ENCODE data around the gene ERI3.

The ERI3 gene

GRCh38 chr1:44332505-44332904 lies 22.6 kb downstream of the ERI3 start:
- DNase-seq = no peak
- ATAC-seq = no peak
- no peak overlapping the region for H3K4me3 Mint-ChIP-seq
- no peaks in the 10 kb centered on the region for H3K9me3 Mint-ChIP-seq
- no peak overlapping the region for H3K27ac Mint-ChIP-seq
- no peaks in the 10 kb centered on the region for H3K27me3 Mint-ChIP-seq
- H3K4me1 Mint-ChIP-seq = peaks cover 6% of the 10 kb centered on the region

GRCh38 chr1:44330935-44331334 lies 24.1 kb downstream of the ERI3 start:
- Mint-ChIP-seq H3K4me1 (peaks cover 6% of the 10 kb centered on the region), H3K4me3 (no peak overlapping the region), H3K27ac (no peak overlapping the region), H3K27me3 (no peaks in the 10 kb centered on the region), H3K9me3 (no peaks in the 10 kb centered on the region)
- no peak for ATAC-seq
- DNase-seq = no peak

DNA sequence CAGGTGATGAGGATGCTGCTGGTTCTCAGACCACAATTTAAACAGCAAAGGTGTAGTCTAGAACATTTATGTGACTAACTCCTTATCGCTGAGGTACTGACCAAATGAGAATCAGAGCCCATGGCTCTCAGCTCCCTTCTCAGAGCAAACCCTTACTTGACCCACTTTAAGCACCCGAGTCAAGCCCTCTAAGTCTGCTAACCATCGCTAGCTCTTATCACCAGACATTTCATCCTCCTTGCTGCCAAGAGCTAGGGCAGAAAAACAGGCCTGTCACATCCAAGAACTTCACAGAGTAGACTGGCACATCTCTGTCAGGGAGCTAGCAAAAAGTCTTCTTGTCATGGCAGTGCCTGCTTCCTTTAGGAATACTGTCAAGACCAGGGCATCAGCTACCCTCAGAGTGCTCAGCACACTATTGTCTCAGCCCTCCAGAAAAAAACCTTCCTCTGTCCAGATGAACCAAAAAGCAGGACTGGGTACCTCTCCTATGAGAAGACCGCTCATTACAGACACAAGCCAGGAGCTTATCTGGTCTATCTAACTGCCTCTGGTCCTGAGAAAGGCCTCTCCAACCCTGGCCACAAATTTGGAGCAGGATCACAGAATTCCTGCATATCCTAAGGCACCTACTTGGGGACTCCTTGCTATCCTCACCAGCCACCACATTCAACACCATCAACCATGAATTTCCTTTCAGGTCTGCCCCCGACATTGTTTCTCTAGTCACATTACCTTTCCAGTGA lies 26.2 kb downstream of the ERI3 start:
- H3K4me1 Mint-ChIP-seq = peaks cover 6% of the 10 kb centered on the region
- no peaks in the 10 kb centered on the region for H3K27me3 Mint-ChIP-seq
- H3K27ac Mint-ChIP-seq = no peak overlapping the region
- H3K9me3 Mint-ChIP-seq = no peaks in the 10 kb centered on the region
- ATAC-seq (no peak), DNase-seq (no peak)
- H3K4me3 Mint-ChIP-seq = no peak overlapping the region

GRCh38 chr1:44327679-44328491 lies 27.2 kb downstream of the ERI3 start:
- Mint-ChIP-seq H3K4me3 (no peak overlapping the region), H3K27me3 (no peaks in the 10 kb centered on the region), H3K27ac (peak overlapping the region in 1 of 2 donors; percentile 80), H3K4me1 (peaks cover 6% of the 10 kb centered on the region), H3K9me3 (no peaks in the 10 kb centered on the region)
- DNase-seq (no peak), ATAC-seq (no peak)

GRCh38 chr1:44326821-44327465 lies 28.1 kb downstream of the ERI3 start:
- no peaks in the 10 kb centered on the region for H3K9me3 Mint-ChIP-seq
- no peak overlapping the region for H3K4me3 Mint-ChIP-seq
- H3K27ac Mint-ChIP-seq = peak overlapping the region in 1 of 2 donors; percentile 60
- no peaks in the 10 kb centered on the region for H3K27me3 Mint-ChIP-seq
- DNase-seq (no peak), ATAC-seq (no peak)
- peaks cover 6% of the 10 kb centered on the region for H3K4me1 Mint-ChIP-seq

- no peak for DNase-seq
- Mint-ChIP-seq H3K27ac (no peak overlapping the region), H3K4me3 (no peak overlapping the region), H3K27me3 (no peaks in the 10 kb centered on the region), H3K4me1 (peaks cover 2% of the 10 kb centered on the region), H3K9me3 (no peaks in the 10 kb centered on the region)
- ATAC-seq = no peak
These were observed 28.9 kb downstream of the ERI3 start for GRCh38 chr1:44326024-44326701.

GRCh38 chr1:44323947-44324346 lies 31.1 kb downstream of the ERI3 start:
- Mint-ChIP-seq H3K27me3 (no peaks in the 10 kb centered on the region), H3K9me3 (no peaks in the 10 kb centered on the region), H3K27ac (no peak overlapping the region), H3K4me1 (peaks cover 2% of the 10 kb centered on the region), H3K4me3 (no peak overlapping the region)
- no peak for DNase-seq
- no peak for ATAC-seq

DNA sequence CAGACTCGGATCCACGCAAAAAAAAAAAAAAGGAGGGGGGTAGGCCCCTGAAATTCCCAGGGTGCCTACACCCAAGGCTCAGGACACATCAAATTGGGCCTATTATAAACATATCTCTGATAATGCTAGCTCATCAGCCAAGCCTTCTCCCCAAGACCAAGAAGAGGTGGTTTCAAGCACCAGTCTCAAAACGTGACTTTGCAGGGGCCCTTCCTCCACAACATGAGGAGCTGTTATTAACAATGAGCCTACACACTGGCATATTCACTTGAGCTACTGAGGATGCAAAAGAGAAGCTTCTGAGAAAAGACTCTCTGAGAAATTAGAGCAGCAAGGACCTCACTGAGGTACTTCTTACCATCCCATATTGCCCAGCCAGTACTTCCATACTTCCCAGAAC lies 32.7 kb downstream of the ERI3 start:
- H3K27me3 Mint-ChIP-seq = no peaks in the 10 kb centered on the region
- H3K4me1 Mint-ChIP-seq = peaks cover 12% of the 10 kb centered on the region
- H3K9me3 Mint-ChIP-seq = no peaks in the 10 kb centered on the region
- ATAC-seq (no peak), DNase-seq (no peak)
- H3K4me3 Mint-ChIP-seq = no peak overlapping the region
- no peak overlapping the region for H3K27ac Mint-ChIP-seq

GRCh38 chr1:44321466-44321865 lies 33.6 kb downstream of the ERI3 start:
- Mint-ChIP-seq H3K4me1 (peaks cover 12% of the 10 kb centered on the region), H3K27ac (no peak overlapping the region), H3K27me3 (no peaks in the 10 kb centered on the region), H3K4me3 (no peak overlapping the region), H3K9me3 (no peaks in the 10 kb centered on the region)
- no peak for DNase-seq
- no peak for ATAC-seq

DNA sequence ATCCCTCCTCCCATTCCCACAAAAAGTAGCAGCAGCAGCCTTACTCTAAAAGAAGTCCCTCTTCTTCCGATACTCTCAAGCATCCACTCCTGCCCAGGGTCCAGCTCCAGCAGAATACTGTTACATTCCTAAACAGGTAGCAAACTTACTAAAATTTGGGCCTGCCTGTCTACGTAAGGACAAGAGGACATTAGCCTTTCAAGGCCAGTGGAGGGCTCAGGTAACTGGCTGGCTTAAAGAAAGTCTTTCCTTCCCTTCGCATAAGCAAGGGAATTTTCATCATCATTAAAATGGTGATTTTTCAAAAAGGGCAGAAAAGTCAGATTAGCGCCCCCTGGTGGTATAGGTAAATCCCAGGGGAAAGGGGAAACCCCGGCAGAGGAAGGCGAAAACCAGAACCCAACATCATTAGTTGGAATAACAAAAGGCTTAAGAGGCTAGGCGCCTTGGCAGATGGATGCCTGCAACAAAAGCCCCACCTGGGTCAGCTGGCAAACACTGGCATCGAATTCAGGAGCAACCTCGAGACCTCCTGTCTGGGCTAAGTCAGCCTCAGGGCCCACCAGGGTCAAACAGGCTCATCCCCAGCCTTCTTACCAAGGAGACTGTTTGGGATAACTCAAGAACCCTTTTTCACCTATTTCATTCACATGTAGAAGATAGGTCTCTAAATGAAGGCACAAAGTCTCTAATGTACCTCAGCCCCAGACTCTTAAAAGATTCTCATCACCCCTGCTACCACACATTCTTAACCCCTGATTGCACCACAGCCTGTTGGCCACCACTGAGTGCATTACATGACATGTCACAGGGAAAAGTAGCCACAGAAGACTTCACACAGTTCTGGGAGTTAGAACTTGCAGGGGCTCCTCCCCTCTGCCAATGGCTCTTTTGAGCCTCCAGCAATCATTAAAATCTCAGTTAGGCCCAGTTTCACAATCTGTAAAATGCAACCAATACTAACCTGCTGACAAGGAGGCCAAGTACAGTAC lies 36.7 kb downstream of the ERI3 start:
- ATAC-seq (peak; percentile 48), DNase-seq (peak; percentile 37 to 47)
- H3K4me3 Mint-ChIP-seq = no peak overlapping the region
- no peaks in the 10 kb centered on the region for H3K27me3 Mint-ChIP-seq
- H3K4me1 Mint-ChIP-seq = peaks cover 12% of the 10 kb centered on the region
- no peaks in the 10 kb centered on the region for H3K9me3 Mint-ChIP-seq
- H3K27ac Mint-ChIP-seq = peak overlapping the region in 1 of 2 donors; percentile 8

DNA sequence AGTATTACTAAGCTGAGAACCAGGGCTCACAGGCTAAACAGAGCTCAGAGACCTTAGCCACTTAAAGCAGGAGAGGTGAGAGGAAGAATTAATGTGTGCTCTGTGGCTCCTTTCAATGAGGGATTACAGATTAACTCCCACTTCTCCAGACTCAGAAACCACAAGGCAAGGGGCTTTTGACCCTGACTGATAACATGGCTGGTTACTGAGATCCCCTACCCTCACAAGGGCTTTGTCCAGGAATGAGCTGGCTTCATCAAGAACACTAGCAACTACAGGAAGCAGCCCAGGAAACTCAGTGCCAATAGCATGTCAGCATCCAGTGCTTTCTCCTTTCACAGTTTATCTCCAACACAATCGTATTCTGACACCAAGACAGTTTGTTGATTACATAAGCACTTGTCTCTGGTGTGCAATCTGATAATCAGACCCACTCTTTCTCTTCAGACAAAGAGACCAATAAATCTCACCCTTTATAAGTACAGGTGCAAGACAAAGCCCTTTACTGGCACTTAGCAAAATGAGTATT lies 38.8 kb downstream of the ERI3 start:
- no peaks in the 10 kb centered on the region for H3K27me3 Mint-ChIP-seq
- DNase-seq = no peak
- no peak overlapping the region for H3K4me3 Mint-ChIP-seq
- no peaks in the 10 kb centered on the region for H3K9me3 Mint-ChIP-seq
- ATAC-seq = no peak
- H3K4me1 Mint-ChIP-seq = peaks cover 12% of the 10 kb centered on the region
- no peak overlapping the region for H3K27ac Mint-ChIP-seq

DNA sequence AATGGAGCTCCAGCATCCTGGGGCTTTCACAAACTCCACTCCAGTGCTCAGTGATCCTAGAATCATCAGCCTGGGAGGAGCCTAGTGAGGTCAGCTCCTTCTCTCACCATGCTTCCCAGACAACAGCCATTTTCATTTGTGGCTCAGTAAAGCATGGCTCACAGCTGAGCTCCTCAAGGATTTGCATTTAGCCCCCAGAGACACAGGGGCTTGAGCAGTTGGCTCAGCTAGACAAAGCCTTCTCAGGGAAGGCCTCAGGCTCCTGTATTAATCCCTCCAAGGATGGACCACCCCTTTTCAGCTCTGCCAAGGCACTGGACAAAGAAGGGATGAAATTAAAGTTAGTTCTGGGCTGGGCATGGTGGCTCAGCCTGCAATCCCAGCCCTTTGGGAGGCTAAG lies 39.5 kb downstream of the ERI3 start:
- H3K4me1 Mint-ChIP-seq = peaks cover 12% of the 10 kb centered on the region
- DNase-seq (no peak), ATAC-seq (no peak)
- H3K27ac Mint-ChIP-seq = no peak overlapping the region
- H3K4me3 Mint-ChIP-seq = no peak overlapping the region
- H3K9me3 Mint-ChIP-seq = no peaks in the 10 kb centered on the region
- no peaks in the 10 kb centered on the region for H3K27me3 Mint-ChIP-seq

DNA sequence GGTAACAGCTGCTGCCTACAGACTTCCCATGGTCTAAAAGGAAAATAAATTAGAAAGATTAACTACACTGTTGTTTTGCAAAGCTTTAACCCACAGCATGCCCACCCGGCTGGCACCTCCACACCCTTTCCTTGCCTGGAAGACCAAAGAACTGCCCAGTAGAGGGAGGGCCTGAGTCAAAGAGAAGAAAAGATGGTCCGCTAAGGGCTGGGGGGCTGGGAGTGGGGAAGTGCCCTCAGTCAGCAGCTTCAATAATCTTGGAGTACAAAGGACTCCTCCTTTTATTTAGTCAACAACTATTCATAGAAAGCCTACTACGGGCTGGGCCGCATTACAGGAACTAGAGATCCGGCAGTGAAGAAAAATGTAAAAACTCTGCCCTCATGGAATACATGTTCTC lies 40.6 kb downstream of the ERI3 start:
- no peak for ATAC-seq
- DNase-seq = no peak
- no peak overlapping the region for H3K27ac Mint-ChIP-seq
- H3K9me3 Mint-ChIP-seq = no peaks in the 10 kb centered on the region
- H3K4me3 Mint-ChIP-seq = no peak overlapping the region
- H3K4me1 Mint-ChIP-seq = peaks cover 12% of the 10 kb centered on the region
- H3K27me3 Mint-ChIP-seq = no peaks in the 10 kb centered on the region

GRCh38 chr1:44313265-44313918 lies 41.7 kb downstream of the ERI3 start:
- DNase-seq = no peak
- H3K27ac Mint-ChIP-seq = no peak overlapping the region
- H3K4me3 Mint-ChIP-seq = no peak overlapping the region
- peaks cover 5% of the 10 kb centered on the region for H3K4me1 Mint-ChIP-seq
- no peaks in the 10 kb centered on the region for H3K9me3 Mint-ChIP-seq
- no peaks in the 10 kb centered on the region for H3K27me3 Mint-ChIP-seq
- ATAC-seq = no peak

All from stimulated activated naive CD8-positive, alpha-beta T cell treated with anti-CD3 and anti-CD28 coated beads, Interleukin-15, amount 100 ng/mL, for 72 hours (primary cell).